Activated CD4-positive, alpha-beta T cell treated with anti-CD3 and anti-CD28 coated beads, Interleukin-2, amount 50 U/mL, for 24 hours (primary cell): ENCODE results near the gene ELK3.

Experiments used
- DNase-seq, 2 donors: peaks; one replicate each; pipeline ENCODE4 v3.0.0-alpha.2; 2020; ENCODE audit warnings: low read depth in 1 of 2, low spot score in 1 of 2

Gene ELK3

GRCh38 chr12:96256672-96257361 lies 62.6 kb downstream of the ELK3 start:
- DNase-seq: no peak

GRCh38 chr12:96257550-96258103 lies 63.5 kb downstream of the ELK3 start:
- DNase-seq: no peak

GRCh38 chr12:96258104-96258961 lies 64.2 kb downstream of the ELK3 start:
- no peak for DNase-seq

GRCh38 chr12:96260231-96260630 lies 66.1 kb downstream of the ELK3 start:
- DNase-seq: no peak

GRCh38 chr12:96260644-96261043 lies 66.5 kb downstream of the ELK3 start:
- DNase-seq: no peak

GRCh38 chr12:96261557-96261956 lies 67.4 kb downstream of the ELK3 start:
- DNase-seq: no peak

- DNase-seq: no peak
These were observed 69.3 kb downstream of the ELK3 start for GRCh38 chr12:96263449-96263902.

GRCh38 chr12:96265400-96265799 lies 71.2 kb downstream of the ELK3 start:
- no peak for DNase-seq

- DNase-seq: no peak
These were observed 71.7 kb downstream of the ELK3 start for GRCh38 chr12:96265836-96266235.

GRCh38 chr12:96266238-96266637 lies 72.1 kb downstream of the ELK3 start:
- DNase-seq: no peak

GRCh38 chr12:96271469-96272199 lies 77.5 kb downstream of the ELK3 start:
- no peak for DNase-seq

- DNase-seq: no peak
These were observed 80.2 kb downstream of the ELK3 start for GRCh38 chr12:96274331-96274730.

GRCh38 chr12:96285158-96285557 lies 91.0 kb downstream of the ELK3 start:
- DNase-seq: no peak

- DNase-seq: no peak
These were observed 94.9 kb downstream of the ELK3 start for GRCh38 chr12:96289067-96289466.

GRCh38 chr12:96293093-96293492 lies 98.9 kb downstream of the ELK3 start:
- no peak for DNase-seq

- DNase-seq: no peak
These were observed 100.7 kb downstream of the ELK3 start for GRCh38 chr12:96294831-96295230.

- DNase-seq: no peak
These were observed 101.5 kb downstream of the ELK3 start for GRCh38 chr12:96295532-96296160.

GRCh38 chr12:96297504-96297903 lies 103.3 kb downstream of the ELK3 start:
- no peak for DNase-seq

- DNase-seq: no peak
These were observed 105.9 kb downstream of the ELK3 start for GRCh38 chr12:96300064-96300463.

- DNase-seq: no peak
These were observed 107.6 kb downstream of the ELK3 start for GRCh38 chr12:96301732-96302131.
